Fibroblast of gingiva (primary cell): ENCODE measurements around the gene PAK6.

Experiments used
- DNase-seq: peaks from one replicate; pipeline ENCODE4 v3.0.0-alpha.2; 2011; ENCODE audit warnings: low read depth

Gene PAK6

DNA sequence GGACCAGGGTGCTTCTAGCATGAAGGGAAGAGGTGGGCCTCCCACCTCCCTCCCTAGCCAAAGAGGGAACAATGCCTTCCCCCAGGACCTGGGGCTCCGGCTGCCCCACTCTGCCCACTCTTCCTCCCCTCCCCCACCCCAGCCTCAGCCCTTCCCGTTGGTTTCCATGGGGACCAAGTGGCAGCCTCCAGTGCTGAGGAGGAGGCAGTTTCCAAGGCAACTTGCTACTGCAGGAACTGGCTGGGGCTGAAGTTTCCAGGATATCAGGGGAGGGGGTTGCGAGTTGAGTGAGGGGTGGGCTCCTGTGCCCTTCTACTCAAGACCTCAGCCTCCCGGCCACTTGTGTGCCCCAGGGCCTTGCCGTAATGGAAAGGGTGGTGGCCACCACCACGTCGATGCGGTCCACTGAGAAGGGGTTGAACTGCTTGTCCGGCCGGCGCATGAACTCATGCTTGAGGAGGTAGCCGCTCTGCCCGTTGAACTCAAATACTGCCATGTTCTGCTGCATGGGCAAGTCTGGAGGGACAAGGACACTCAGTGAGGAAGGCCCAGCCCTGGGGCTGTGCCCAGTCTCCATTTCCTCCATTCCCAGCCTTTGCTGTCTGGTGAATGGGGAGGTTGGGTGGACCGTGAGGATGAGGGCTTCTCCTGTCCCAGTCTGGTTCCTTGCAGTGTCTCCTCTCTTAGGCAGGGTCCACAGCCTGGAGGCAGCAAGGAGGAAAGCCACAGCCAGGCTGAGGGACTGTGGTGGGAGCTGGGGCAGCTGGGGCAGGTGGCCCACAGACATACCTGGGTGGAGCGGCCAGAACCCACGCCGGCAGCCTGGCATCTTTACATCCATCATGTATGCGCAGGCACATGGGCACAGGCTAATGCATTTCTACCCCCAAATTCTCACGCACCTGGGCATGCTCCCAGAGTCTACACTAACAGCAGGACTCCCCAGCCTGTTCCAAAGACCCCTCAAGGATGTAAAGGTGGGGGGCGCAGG is 55.3 kb downstream of the PAK6 start:
- no peak for DNase-seq

GRCh38 chr15:40295297-40295696 is 56.4 kb downstream of the PAK6 start:
- DNase-seq: no peak

- DNase-seq: no peak
Observed at GRCh38 chr15:40295877-40296560, 57.2 kb downstream of the PAK6 start.

DNA sequence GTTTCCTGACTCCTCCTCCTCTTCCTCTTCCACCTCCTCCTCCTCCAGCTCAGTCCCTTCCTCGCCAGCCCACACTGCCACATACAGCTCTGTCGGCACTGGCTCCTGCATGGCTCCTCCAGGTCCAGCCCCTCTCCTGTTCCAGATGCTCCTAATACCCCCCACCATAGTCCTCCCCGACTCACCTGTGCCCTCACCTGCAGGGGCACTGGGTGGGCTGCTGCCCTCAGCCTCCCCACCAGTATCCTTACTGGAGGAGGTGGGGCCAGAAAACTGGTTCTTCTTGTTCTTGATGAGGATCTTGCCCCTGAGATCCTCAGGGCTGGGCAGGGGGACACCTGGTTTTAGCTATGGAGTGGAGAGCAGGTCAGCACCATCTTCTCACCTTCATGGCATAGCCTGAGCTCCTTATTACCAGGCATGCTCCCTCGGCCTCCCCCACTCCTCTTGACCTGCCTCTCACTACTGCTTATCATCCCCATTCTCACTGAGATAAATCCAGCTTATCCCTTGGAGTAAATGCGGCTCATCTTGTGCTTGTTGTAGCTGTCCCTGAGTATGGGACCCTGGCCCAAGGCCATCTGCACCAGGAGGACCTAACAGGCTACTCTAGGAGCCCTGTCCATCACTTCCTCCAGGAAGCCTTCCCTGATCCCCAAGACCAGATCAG is 57.8 kb downstream of the PAK6 start:
- no peak for DNase-seq

DNA sequence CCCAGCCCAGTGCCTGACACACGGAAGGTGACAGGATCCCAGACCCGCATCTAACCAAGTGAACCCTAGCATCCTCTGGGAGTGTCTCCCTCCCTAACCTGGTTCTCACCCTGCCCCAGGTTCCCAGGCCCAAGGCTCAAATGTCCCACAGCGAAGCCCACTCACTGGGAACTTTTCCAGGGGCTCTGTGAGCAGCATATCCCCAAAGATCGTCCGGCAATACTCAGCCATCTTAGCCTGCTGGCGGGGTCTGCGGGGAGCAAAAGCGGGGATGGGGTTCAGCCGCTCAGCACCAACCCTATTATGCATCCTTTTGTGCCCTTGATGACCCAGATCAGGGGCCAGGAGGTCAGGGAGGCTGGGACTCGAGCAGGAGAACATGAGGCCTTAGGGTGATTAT is 58.5 kb downstream of the PAK6 start:
- DNase-seq: no peak

- DNase-seq: no peak
Observed at GRCh38 chr15:40298216-40298935, 59.5 kb downstream of the PAK6 start.

DNA sequence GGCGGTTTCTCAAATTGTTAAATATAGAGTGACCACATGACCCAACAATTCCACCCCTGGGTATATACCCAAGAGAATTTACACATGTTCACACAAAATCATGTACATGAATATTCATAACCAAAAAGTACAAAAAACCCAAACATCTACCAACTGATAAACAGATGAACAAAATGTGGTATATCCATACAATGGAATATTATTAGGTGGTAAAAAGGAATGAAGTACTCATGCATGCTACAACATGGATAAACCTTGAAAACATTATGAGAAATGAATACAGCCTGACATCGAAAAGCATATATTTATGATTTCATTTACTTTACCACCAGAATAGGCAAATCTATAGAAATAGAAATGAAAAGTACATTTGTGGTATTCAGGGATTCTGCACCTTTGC is 61.5 kb downstream of the PAK6 start:
- DNase-seq: no peak

GRCh38 chr15:40300771-40301170 is 61.9 kb downstream of the PAK6 start:
- DNase-seq: no peak

GRCh38 chr15:40301467-40302179 is 62.8 kb downstream of the PAK6 start:
- DNase-seq: no peak

DNA sequence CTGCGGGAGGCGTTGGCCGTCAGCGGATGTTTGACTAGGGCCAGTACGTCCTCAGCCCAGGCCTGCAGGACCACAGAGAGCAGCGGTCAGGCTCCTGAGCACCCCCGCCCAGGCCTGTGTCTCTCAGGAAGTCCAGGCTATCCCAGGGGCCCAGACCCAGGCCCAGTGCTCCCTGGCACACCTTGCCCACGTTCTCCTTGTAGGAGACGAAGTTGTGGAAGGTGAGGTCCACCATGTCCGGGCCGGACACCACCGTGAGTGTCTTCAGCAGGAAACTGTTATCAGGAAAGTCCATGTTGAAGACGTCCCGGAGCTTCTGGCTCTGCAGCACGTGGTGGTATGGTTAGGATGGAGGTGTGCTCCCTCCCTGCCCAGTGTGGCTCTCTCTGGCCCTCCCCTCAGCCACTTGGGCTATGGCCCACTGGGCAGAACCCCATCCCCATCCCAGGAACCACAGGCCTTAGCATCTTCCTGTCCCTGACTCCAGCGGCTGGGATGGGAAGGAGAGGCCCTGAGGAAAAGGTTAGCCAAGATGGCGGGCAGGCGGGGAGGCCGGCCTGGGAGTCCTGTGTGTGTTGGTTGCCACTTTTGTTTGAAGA is 63.5 kb downstream of the PAK6 start:
- no peak for DNase-seq

DNA sequence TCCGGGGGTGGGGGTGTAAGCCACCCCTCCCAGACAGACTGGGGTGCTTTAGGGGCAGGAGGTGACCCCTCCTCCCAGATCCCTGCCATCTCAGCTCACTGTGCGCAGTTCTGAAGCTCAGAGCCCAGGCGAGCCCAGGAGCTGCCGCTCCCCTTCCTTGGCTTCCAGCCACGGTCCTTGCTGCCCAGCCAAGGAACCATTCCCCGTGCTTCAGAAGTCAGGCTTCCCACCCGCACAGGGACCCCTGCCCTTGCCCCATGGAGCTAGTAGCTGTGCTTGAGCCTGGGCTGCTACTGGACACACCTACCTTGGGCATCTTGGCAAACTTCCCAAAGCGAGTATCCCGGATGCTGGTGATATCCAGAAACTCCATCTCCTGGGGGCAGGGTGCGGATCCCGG is 64.1 kb downstream of the PAK6 start:
- DNase-seq: no peak

GRCh38 chr15:40303576-40303975 is 64.7 kb downstream of the PAK6 start:
- DNase-seq: no peak

GRCh38 chr15:40305281-40305680 is 66.4 kb downstream of the PAK6 start:
- no peak for DNase-seq

DNA sequence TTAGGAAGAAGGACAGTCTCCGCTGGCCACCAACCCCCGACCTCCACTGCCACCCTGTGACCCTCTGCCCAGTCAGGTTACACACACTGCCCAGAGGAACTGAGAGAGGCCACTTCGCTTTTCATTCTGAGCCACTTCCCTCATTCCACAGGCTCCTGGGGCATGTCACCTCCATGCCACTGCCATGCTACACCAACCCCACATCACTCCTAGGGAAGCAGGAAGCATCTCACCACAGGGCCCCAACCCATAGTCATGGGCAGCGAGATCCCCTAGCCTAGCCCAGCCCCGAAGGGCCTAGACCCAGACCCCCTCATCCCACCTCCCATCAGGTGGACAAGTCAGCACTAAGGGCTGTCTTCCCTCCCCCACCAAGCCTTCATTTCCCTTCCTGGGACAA is 67.5 kb downstream of the PAK6 start:
- DNase-seq: no peak

- DNase-seq: no peak
Observed at GRCh38 chr15:40306908-40307307, 68.0 kb downstream of the PAK6 start.

GRCh38 chr15:40307421-40308211 is 68.8 kb downstream of the PAK6 start, which contains the start of gene PLCB2:
Gene PLCB2, minus strand, starts transcription at chr15:40307935. Its CDS starts 263 bp downstream, at chr15:40307672.
- no peak for DNase-seq

- no peak for DNase-seq
Observed at GRCh38 chr15:40309344-40309862, 70.5 kb downstream of the PAK6 start.

DNA sequence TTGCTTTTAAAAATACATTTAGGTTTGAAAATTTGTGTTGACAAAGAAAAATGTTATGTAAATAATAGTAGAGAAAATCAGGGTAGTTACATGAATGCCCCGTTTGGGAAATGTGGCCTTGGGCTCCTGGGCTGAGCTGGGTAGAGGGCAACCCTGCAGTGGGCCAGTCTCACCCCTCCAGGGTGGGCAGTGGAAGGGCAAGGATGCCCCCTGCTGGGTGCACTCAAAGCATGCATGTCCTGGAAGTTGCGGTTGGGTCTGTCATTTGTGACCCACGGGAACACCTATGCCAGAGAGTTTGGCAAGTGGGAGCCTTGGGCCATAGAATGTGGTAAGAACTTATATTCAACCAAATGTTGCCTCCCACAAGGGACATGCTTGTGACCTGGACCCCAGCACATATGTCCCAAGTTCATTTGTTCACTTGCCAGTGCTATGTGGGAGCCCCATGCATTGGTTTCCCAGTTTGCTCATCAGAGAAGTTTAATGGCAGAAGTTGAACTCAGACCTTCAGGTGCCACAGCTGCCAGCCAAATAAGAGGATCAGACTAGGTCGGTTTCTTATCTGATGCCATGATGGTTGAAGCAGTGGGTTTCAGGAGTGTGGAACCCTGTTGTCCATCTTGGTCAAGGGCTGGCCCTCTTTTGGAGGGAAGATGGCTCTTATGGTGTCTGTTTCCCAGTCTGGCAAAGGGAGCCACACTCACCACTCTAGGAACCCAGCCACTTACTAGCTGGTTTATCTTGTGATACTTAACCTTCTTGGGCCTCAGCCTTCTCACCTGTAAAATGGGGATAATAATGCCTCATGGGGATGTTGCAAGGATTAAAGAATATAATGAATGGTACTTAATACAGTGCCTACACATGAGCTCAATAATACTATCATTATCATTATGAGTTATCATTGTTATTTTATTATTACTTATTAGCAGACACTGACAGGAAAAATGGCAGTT is 71.4 kb downstream of the PAK6 start:
- no peak for DNase-seq

- DNase-seq: no peak
Observed at GRCh38 chr15:40310993-40311392, 72.1 kb downstream of the PAK6 start.
